CD4-positive, alpha-beta T cell treated with Interferon gamma for 1 hour (primary cell): ENCODE measurements around the gene MAGI1.

Experiments
- DNase-seq: peaks from one replicate; pipeline ENCODE4 v3.0.0-alpha.2; 2020

MAGI1 gene

DNA sequence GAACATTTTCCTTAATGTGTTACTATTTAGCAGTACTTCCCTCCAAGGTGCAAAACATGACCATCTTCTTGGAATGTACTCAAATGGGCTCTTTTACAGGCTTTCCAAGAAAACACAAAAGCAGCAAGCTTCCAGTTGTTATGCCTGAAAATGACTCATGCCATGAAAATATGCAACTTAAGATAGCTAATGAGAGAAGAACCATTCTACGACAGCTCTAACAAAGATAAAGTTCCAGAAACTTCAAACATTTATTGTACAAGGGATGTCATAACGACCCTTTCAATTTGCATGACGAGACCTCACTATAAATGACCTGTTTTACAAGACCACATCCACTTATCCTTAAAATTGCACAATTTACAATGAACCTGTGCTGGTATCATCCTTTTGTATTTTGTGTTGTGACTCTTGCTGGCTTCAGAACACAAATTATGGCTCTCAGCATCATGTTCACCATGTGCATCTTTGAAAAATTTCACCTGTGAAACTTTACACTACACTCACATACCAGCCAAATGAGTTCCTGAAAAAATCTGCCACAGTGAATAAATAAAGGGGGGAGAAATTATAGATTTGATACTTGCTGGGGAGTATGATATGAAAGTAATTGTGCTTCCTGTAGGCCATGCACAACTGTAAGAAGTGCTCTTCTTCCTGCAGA is 433.7 kb downstream of the MAGI1 start:
- DNase-seq: no peak

DNA sequence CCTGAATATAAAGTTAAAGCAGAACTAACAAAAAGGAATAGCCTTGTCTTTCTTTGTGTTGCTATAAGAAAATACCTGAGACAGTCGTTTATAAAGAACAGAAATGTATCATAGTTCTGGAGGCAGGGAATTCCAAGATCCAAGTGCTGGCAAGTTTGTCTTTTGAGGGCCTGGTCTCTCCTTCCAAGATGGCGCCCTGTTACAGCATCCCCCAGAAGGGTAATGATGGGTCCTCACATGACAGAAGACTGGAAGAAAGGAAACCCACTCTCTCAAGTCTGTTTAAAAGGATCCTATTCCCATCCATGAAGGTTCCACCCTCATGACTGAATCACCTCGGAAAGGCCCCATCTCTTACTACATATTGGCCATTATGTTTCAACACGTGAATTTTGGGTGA is 435.1 kb downstream of the MAGI1 start:
- no peak for DNase-seq

DNA sequence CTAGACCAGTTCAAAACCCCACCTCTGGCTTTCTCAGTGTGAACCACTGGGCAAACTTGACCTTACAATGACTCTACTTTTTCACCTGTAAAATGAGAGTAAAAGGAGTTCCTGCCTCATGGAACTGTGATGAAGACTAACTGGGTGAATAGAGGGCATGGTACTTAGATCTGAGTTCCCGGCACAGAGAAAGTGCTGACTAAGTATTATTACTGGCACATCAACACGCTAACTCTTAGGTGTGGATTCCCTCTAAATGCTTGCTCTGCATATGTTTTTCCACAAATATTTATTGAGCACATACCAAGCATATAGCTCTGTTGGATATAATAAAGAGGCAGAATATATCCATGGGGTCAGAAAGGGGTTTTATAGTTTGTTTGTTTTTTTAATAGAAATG is 437.8 kb downstream of the MAGI1 start:
- no peak for DNase-seq

DNA sequence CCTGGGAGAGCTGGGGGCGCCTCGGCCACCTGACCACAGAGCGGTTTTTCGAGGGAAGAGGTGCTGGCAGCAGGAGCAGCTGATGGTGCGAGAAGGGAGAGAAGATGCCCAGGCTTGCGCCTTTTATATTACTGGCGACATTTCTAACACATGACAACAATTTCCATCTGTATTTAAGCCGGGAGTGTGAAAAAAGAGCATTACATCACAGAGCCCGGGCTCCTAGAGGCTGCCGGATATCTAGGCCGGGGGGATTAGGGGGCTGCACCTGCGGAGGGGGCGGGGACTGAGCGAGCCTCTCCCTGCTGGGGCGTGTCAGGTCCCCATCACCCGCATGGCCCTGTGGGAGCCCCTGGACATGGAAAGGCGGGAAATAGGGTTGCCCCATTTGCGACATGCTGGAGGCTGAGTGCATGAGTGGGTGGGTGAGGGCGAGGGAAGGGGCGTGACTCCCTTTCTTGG is 440.7 kb downstream of the MAGI1 start:
- no peak for DNase-seq

DNA sequence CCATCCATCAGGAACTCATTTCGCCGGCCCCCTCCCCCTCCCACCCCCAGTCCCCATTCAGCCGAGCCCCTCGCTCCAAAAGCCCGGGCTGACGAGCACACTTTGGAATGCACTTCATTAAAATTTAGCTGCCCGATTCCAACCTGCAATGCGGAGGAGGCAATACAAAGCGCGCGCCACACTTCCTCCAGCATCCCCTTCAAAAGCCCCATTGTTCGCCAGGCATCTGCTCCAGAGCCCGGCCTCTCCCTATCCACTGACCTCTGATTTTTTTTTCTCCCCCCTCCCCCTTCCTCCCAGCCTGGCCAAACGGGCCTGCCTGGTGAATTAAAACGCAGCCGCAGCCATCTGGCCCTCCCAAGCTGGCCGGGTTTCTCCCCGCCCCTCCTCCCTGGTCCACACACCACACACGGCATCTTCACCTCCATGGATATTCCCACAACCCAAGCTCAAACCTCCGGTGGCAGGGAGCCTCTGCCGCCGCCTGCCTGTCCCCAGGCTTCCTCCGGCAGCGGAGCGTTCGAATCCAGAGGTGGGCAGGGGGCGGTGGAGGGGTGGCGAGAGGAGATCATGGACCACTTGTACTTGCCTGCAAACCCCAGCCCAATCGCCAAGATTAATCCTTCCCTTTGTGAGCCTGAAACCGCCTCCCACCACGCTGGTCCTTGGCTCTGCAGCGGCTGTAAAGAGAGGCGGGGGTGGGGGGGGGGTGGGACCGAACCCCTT is 441.3 kb downstream of the MAGI1 start:
- DNase-seq: no peak

DNA sequence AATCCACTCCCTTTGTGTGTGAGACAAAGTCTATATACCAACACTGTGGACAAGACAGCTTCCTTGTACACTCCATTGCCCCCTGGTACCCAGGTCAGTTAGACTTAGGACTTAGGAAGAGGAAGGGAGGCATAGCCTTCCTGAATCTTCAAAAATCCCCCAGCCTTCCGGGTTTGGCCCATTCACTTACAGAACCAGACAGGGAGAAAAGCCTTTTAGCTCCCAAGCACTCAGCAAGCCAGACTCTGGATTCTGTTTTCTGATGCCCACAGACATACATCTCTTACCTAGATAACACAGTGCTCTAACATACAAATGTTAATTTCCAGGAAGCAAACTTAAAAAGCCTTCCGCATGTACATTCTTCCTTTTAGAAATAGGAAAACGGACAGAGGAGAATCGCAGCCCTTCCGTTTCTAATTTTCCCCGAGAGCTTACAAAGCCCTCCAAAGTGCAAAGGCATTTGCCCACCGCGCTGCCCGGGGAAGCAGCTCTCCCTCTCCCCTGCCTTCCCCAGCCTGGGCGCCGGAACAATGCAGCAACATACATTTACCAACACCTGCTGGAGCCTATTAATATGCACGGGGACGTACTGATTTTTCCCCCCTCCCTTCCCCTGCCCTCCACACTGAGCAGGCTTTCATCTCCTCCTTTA is 442.0 kb downstream of the MAGI1 start:
- no peak for DNase-seq

DNA sequence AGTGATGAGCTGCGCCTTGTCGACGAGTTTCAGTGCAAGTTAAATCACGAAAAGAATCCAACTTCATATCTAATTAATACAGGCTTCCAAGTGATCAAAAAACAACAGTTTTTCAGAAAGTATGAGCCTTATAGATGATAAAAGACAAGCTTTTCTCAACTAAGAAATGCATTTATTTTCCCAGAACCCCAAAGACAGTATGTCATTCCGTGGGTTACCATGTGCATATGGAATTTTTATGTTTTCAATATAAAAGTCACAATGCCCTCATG is 442.8 kb downstream of the MAGI1 start:
- DNase-seq: no peak

DNA sequence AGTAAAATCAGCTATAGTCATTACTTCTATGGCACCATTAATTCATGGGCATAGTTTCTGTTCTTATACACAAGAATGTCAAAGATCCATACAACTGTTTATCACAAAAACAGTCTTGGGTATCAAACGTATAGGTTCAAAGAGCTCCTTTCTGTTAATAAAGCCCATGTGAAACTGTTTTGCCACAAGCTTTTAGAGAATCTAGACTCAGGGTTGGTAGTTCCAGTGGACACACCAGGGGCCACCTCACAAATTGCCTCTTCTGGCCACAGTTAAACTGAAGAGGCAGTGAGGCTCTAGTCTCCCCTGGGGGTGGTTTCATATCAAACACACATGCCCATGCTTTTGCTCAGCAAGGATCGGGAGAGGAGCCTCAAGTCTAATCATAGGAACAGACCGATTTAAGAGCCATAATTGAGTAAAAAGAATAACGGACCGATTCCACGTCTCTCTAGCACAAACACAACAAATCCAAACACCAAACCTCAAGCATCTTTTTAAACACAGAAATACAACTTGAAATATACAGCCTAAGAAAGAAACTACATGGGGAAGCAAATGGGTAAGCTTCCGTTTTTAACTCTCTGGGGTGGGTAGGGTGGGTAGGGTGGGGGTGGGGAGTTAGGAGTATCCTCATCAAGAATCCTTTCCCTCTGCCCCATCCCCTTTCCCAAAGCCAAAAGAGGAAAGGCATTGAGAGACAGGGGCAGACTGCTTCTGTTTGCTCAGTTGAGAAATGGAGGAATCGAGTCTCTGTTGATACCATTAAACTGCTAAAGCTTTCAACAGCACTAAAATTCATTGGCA is 443.3 kb downstream of the MAGI1 start:
- no peak for DNase-seq

DNA sequence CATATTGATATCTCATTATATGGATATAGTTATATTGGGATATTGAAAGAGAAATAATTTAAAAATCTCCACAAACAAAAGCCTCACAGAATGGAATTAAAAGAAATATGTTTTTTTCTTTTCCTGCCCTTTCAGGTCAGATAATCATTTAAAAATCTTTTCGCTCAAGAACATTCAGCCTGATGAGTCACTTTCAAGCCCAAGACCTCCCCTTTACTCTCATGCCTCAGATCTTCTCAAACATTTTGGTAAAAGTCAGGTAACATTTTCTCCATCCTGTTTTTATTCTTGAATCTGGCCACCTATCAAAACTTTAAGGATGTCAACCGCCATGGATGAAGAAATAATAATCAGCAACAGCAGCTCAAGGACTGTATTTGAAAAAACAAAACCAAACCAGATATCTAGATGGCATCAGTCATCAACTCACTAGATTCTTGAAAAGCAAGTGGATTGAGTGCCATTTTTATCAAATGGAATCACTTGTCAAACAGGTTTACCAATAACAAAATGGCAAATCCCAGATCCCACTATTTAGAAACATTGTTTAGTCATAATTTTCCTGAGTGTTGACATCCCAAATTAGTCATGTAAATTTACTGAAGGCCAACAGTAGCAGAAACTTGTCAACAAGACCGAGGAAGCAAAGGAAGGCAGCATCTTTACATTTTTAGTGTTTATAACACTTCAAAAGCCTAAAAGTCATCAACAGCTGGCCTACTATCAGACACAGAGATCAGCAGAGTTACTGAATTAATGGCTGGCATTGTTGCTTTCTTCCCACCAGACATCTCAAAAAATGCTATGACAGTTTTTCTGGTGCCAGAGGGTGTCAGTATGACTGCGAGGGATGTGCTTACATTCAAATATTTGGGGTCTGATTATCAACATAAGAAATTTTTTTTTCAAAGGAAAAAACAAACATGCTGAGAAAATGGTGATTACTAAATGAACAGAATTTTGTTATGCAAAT is 444.7 kb downstream of the MAGI1 start:
- DNase-seq: no peak

DNA sequence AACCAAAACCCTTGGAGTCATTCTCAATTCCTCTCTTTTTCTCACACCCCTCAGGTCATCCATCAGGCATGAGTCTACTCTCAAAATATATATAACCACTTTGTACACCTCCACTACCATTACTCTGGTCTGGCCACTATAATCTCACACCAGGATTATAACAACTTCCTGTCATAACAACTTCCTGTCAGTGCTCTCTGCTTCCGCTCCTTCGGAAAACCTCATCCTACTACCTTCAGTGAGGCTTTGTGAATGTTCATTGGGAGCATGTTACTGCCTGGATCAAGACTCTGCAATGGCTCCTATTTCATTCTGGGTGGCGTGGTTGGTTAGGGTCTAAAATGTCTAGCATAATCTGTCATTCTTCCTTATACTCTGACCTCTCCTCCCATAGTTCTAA is 447.4 kb downstream of the MAGI1 start:
- DNase-seq: no peak

DNA sequence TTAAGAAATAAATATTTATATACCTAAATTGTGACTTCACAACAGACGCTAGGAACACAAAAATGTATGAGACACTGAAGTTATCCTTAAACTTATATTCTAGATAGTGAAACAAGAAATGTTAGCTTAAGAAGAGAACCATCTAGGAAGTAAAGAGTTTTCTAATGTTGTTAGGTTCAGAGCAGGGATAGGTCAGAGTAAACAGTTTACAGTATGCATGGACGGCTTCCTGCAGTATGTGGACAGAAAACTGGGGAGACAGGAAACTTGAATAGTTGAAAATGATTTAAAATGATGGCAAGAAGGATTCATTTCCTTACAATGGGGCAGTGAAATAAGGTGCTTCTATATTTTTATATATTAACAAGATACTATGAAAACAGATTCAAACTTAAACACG is 449.8 kb downstream of the MAGI1 start:
- DNase-seq: no peak

DNA sequence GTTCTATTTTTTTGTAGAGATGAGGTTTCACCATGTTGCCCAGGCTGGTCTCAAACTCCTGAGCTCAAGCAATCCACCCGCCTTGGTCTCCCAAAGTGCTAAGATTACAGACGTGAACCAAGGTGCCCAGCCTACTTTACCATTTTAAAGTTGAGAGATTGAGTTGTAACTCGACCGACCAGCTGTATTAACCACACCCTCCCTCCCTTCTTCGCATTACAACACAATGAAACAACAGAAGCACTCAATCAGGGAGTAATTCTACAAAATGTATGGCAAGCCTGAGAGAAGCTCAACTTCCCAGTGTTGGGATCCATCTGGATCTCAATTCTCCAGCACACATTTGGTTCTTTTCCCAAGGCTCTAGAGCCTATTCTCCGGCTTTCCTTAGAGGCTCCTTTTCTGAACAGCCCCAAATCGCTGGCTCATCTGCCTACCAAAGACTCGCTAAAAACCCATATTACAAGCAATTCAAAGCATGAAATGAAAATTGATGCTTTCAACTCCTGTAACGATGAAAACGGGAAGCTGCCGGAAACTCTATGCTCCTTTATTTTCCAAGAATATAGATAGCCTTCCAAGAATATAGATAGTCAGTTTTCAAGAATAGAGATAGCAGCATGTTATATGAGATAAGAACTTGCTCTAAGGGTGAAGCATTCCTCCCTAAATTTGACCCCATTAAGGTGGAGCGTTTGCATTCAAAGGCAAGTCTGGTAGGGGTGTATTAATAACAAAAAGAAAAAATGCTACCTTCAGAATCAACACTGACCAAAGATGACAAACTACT is 450.9 kb downstream of the MAGI1 start:
- DNase-seq: no peak

DNA sequence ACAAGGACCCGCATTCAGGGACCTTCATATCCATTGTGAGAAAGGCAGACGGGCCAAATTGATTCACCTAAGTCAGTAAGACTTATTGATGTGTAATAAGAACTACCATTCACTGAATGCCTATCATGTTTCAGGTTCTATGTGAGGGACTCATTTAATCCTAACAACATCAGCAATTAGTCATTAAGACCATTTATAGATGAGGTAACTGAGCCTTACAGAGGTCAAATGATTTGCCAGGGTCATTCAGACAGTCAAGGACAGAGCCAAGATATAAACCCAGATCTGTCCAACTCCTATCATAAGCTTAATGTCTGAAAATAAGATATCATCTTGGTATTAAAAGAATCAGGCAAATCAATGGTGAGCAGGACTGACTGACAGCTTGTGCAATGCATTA is 453.8 kb downstream of the MAGI1 start:
- DNase-seq: no peak

DNA sequence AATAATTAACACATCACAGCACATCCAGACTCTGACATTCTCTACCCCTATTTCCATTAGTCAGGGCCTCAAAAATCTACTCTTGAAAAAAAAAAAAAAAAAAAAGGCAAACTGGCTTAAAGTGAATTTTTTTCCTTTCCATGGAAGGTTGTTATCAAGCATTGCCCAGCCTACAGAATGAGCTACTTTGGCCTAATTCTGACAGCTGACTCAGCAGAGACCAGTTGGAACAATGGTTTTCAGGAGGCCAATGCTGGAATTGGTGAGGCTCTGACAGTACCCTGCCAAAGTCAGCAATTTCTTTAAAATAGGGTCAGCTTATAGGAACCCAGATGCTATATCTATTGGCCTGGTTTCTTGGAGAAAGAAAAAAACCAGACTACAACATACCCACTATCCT is 454.7 kb downstream of the MAGI1 start:
- DNase-seq: no peak

DNA sequence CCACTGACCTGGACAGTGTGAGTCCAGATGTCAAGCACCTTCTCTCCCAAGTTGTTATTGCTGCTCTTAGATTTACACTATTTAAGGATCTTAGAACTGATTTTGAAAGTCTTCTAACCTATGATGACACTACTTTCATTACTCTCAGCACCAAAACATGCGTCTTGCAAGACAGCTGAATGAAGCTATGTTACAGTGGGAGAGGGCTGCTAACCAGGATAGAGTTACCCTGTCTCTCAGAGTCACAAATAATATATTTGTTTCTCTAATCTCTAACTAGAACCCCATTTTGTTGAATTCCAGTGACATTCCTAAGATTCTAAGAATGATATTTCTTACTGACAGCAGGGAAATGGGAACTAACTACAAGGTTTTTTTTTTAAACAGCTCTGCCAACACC is 455.5 kb downstream of the MAGI1 start:
- no peak for DNase-seq

DNA sequence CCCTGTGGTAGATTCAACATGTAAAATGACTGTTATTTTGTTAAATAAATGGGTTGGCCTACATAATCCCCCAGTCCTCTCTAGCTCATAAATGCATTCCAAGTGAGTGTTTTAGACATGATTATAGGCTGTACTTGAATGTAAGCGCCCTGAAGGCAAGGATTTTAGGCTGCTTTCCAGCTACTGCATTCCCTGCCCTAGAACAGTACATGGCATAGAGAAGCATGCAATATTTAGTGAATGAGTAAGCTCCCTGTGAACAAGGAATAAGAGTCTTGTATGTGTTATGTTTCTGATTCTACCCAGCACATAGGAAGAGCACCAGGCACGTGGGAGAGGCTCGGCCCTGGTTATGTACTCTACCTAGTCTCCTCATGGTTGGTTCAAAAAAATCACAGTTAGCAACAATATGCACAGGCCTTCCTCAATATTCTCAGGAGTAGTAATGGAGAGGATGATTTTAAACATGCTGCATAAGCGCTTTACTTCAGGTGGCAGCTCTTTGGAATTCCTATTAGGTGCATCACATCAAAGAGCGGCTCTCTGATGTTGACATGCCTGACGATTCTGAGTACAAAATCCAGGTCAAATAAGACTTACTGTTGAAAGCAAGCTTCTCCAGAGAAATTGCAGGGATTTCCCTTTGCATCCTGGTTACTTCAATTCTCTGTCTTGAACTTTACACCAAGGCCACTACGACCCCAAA is 456.6 kb downstream of the MAGI1 start:
- DNase-seq: no peak

DNA sequence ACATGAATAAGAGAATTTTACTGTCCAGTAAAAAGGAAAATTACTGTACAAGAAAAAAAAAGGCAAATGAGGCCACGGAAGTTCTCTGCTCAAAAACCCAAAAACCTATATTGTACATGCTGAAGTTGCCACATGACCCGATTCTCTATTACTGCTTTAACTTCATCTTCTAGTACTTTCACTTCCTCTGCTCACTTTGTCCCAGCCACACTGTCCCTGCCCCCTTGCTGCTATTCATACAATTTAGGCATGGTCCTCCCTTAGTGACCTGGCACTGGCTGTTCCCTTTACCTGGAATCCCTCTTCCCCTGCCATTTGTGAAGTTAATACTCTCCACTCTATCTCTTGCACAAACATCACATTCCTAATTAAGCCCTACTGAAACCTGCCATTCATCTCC is 457.4 kb downstream of the MAGI1 start:
- DNase-seq: no peak

DNA sequence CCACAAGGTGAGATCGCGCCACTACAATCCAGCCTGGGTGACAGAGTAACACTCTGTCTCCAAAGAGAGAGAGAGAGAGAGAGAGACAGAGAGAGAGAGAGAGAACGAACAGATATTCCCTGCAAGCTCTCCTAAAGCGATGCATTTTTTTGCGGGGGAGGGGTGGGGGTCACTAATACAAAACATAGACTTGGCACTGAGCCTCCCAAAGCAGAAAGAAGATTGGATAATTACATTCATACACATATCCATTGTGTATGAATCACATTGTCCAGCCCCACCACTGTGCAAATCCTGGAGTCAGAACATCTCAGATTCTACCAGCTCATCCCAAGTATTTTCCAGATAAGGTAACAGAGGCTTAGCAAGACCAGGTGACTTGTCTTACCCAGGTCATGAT is 459.9 kb downstream of the MAGI1 start:
- no peak for DNase-seq

DNA sequence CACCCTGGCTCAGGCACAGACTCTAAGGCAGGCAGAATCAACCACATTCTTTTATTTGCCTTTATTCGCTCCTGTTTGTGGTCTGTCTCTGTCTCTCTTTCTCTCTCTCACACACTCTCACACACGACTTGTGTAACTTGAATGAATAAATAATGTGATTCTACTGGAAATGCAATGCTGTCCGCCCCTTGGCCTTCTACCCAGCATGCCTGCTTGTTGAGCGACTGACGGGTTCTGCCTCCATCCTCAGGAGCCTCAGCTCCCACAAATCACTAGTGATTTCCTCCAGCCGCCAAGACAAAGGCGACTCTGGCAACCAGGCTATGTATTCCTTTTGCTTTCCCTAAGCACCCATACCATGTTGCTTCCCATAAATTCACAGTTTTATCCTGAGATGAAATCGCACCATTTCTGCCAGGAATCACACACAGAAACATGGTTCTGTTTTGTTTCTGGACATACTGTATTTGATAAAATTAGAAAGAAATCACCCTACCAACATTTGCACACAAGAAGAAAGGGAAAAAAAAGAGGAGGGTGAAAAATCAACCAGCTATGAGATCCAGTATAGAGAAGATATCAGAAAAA is 460.8 kb downstream of the MAGI1 start:
- no peak for DNase-seq

DNA sequence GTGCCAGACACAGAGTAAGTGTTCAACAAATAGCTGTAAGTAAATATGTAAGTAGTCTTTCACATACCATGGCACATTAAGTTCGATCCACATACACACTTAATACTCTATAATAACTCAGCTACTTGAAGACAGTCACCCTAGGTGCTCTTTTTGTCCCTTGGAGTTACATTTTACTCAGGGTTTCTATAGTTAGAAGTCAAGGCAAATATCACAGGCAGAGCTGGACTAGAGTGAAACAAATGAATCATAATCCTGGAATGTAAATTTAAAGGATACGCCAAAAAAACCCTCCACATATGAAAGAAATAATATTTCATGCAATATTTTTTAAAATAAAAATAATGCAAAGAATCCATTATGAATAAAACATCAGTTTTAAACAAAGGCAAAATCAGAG is 461.8 kb downstream of the MAGI1 start:
- DNase-seq: no peak

DNA sequence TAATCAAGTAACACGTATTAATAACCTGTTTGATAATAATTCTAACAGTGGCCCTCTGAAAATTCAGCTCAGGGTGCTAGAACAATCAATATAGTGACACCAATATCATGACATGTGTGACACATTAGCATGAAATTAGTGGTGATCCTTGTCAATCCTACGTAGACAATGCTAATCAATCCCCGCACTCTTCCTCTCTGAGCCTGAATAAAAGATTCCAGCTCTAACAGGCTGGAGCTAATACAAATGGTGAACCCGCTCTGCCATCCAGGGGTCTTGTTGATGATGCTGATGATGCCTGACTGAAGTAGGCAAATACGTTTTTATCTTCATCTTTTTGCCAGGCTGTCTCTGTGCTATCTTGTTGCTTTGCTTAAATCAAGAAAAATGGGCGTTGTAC is 462.5 kb downstream of the MAGI1 start:
- no peak for DNase-seq
